IPS DF 6.9 (cell line): Measurements from ENCODE around the gene BTG1.

Experiments
- DNase-seq: peaks from one replicate; pipeline ENCODE4 v3.0.0-alpha.2; 2013; ENCODE audit warnings: low read depth, low spot score
- H3K27ac ChIP-seq: one replicate; pipeline ENCODE4 v1.5.1; 2013; ENCODE audit warnings: low read length, control low read depth
- H3K27me3 ChIP-seq: 2 replicates; pipeline ENCODE4 v1.6.1; 2013; ENCODE audit warnings: mild to moderate bottlenecking, low read length; ENCODE audit not compliant: control insufficient read depth, insufficient read depth
- H3K36me3 ChIP-seq: 2 replicates; pipeline ENCODE4 v1.6.1; 2013; ENCODE audit warnings: low read length; ENCODE audit not compliant: control insufficient read depth, insufficient read depth
- H3K4me1 ChIP-seq: 2 replicates; pipeline ENCODE4 v1.6.1; 2013; ENCODE audit warnings: low read length; ENCODE audit not compliant: control insufficient read depth, insufficient read depth
- H3K4me3 ChIP-seq: 2 replicates; pipeline ENCODE4 v1.5.1; 2013; ENCODE audit warnings: mild to moderate bottlenecking, low read length
- H3K9me3 ChIP-seq: 2 replicates; pipeline ENCODE4 v1.6.1; 2013; ENCODE audit warnings: low read length, inconsistent platforms; ENCODE audit not compliant: control insufficient read depth, insufficient read depth
- WGBS: extraction: QIAGEN DNeasy Blood & Tissue Kit; methylation state at CpG from one replicate; pipeline ENCODE4 v1.1.7; 2013; ENCODE audit warnings: mixed read lengths, missing lambda C conversion rate; ENCODE audit not compliant: insufficient read length, insufficient coverage; 5-methylcytosine and 5-hydroxymethylcytosine counted together

BTG1 gene

GRCh38 chr12:92178340-92178739 lies 32.7 kb upstream of the BTG1 start:
- Histone ChIP-seq H3K4me1 (peaks cover 1% of the 10 kb centered on the region; the same call in 1 of the 2 replicates), H3K4me3 (no peak overlapping the region), H3K27me3 (no peaks in the 10 kb centered on the region), H3K36me3 (no peaks in the 10 kb centered on the region), H3K27ac (no peak overlapping the region), H3K9me3 (no peaks in the 10 kb centered on the region)
- WGBS = no CpG with 5 or more reads among the region's 1 CpG
- DNase-seq = no peak

GRCh38 chr12:92176646-92177045 lies 31.0 kb upstream of the BTG1 start:
- H3K27ac ChIP-seq = no peak overlapping the region
- no peaks in the 10 kb centered on the region for H3K9me3 ChIP-seq
- WGBS = no CpG with 5 or more reads among the region's 10 CpGs
- H3K4me1 ChIP-seq = peaks cover 1% of the 10 kb centered on the region; the same call in 1 of the 2 replicates
- no peaks in the 10 kb centered on the region for H3K27me3 ChIP-seq
- no peaks in the 10 kb centered on the region for H3K36me3 ChIP-seq
- H3K4me3 ChIP-seq = no peak overlapping the region
- no peak for DNase-seq

- Histone ChIP-seq H3K27ac (no peak overlapping the region), H3K27me3 (no peaks in the 10 kb centered on the region), H3K9me3 (no peaks in the 10 kb centered on the region), H3K4me3 (no peak overlapping the region), H3K4me1 (peaks cover 1% of the 10 kb centered on the region; the same call in 1 of the 2 replicates), H3K36me3 (no peaks in the 10 kb centered on the region)
- WGBS = no CpG with 5 or more reads among the region's 3 CpGs
- DNase-seq = no peak
Measured at GRCh38 chr12:92175961-92176360, 30.3 kb upstream of the BTG1 start.

- Histone ChIP-seq H3K27ac (no peak overlapping the region), H3K36me3 (no peaks in the 10 kb centered on the region), H3K9me3 (no peaks in the 10 kb centered on the region), H3K4me1 (no peaks in the 10 kb centered on the region), H3K4me3 (no peak overlapping the region), H3K27me3 (no peaks in the 10 kb centered on the region)
- no peak for DNase-seq
Measured at GRCh38 chr12:92170050-92170449, 24.4 kb upstream of the BTG1 start.

DNA sequence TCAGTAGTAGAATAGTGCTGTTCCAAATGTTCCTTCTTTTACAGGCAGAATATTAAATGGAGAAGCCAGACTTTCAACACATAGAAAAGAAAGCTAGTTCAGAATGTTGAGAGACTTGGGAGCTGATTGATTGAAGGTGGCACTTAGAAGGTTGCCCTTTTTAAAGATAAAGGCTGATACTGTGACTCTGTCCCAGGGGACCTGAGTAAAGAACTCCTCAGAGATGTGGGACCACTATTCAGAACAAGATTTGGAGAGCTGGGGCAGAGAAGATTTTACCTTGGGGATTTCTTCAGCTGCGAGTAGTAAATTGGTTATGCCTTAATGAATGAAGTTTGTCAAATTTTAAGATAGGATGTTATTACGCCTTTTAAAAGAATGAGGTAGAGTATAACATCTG lies 21.4 kb upstream of the BTG1 start:
- Histone ChIP-seq H3K4me3 (no peak overlapping the region), H3K4me1 (no peaks in the 10 kb centered on the region), H3K36me3 (no peaks in the 10 kb centered on the region), H3K27me3 (no peaks in the 10 kb centered on the region), H3K9me3 (no peaks in the 10 kb centered on the region), H3K27ac (no peak overlapping the region)
- DNase-seq = no peak
- no CpG with 5 or more reads among the region's 2 CpGs for WGBS

DNA sequence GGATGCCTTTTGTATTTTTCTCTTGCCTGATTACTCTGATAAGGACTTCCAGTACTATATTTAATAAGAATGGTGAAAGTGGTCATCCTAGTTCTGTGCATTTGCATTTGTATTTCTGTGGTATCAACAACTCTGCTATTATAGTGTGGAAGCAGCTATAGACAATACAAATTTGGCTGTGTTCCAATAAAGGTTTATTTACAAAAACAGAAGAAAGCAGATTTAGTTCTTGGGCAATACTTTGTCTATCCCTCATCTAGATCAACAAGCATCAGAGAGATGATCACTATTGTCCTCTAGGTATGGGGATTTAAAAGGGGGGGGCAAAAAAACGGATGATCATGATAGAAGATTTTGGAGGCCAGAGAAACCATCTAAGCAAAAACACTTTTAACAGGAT lies 19.1 kb upstream of the BTG1 start:
- no CpG with 5 or more reads among the region's 1 CpG for WGBS

GRCh38 chr12:92162079-92162478 lies 16.4 kb upstream of the BTG1 start:
- WGBS = no CpG with 5 or more reads among the region's 1 CpG
- H3K27me3 ChIP-seq = no peaks in the 10 kb centered on the region
- H3K4me3 ChIP-seq = no peak overlapping the region
- H3K9me3 ChIP-seq = no peaks in the 10 kb centered on the region
- H3K27ac ChIP-seq = no peak overlapping the region
- no peaks in the 10 kb centered on the region for H3K36me3 ChIP-seq
- no peaks in the 10 kb centered on the region for H3K4me1 ChIP-seq
- DNase-seq = no peak

More for the DNA sequence above, 19.1 kb upstream of the BTG1 start:
- Histone ChIP-seq H3K9me3 (no peaks in the 10 kb centered on the region), H3K36me3 (no peaks in the 10 kb centered on the region), H3K4me3 (no peak overlapping the region), H3K4me1 (no peaks in the 10 kb centered on the region), H3K27ac (no peak overlapping the region), H3K27me3 (no peaks in the 10 kb centered on the region)
- no peak for DNase-seq

GRCh38 chr12:92158796-92159439 lies 13.3 kb upstream of the BTG1 start:
- Histone ChIP-seq H3K36me3 (no peaks in the 10 kb centered on the region), H3K9me3 (no peaks in the 10 kb centered on the region), H3K27me3 (no peaks in the 10 kb centered on the region), H3K27ac (no peak overlapping the region), H3K4me3 (no peak overlapping the region), H3K4me1 (no peaks in the 10 kb centered on the region)
- no CpG with 5 or more reads among the region's 6 CpGs for WGBS
- no peak for DNase-seq

- Histone ChIP-seq H3K27me3 (no peaks in the 10 kb centered on the region), H3K4me3 (no peak overlapping the region), H3K9me3 (no peaks in the 10 kb centered on the region), H3K4me1 (no peaks in the 10 kb centered on the region), H3K36me3 (no peaks in the 10 kb centered on the region), H3K27ac (no peak overlapping the region)
- WGBS = no CpG with 5 or more reads among the region's 6 CpGs
- no peak for DNase-seq
Measured at GRCh38 chr12:92156704-92157395, 11.2 kb upstream of the BTG1 start.

- no peak overlapping the region for H3K4me3 ChIP-seq
- H3K27me3 ChIP-seq = no peaks in the 10 kb centered on the region
- no peaks in the 10 kb centered on the region for H3K9me3 ChIP-seq
- WGBS = no CpG with 5 or more reads among the region's 2 CpGs
- DNase-seq = no peak
- H3K4me1 ChIP-seq = no peaks in the 10 kb centered on the region
- H3K36me3 ChIP-seq = no peaks in the 10 kb centered on the region
- no peak overlapping the region for H3K27ac ChIP-seq
Measured at GRCh38 chr12:92156139-92156538, 10.5 kb upstream of the BTG1 start.

- Histone ChIP-seq H3K27ac (no peak overlapping the region), H3K36me3 (no peaks in the 10 kb centered on the region), H3K9me3 (no peaks in the 10 kb centered on the region), H3K27me3 (no peaks in the 10 kb centered on the region), H3K4me3 (no peak overlapping the region), H3K4me1 (no peaks in the 10 kb centered on the region)
- DNase-seq = no peak
- WGBS = no CpG with 5 or more reads among the region's 2 CpGs
Measured at GRCh38 chr12:92155733-92156132, 10.1 kb upstream of the BTG1 start.
